Transverse colon (tissue), 4 donors: Measurements from ENCODE around the gene RAB3A.

Experiments used
- EP300 ChIP-seq: sonication (generic); formaldehyde crosslinking; IDR thresholded peaks from one replicate; pipeline ENCODE4 v1.6.1; 2017; ENCODE audit warnings: antibody characterized with exemption, low read depth
- POLR2AphosphoS5 ChIP-seq, 3 donors: sonication (generic); formaldehyde crosslinking; IDR thresholded peaks; one replicate each; pipeline ENCODE4 v1.6.1; 2016; ENCODE audit warnings: antibody characterized with exemption in 3 of 3
- TF ChIP-seq, protein P1 (sequence below), 5 experiments: fragments of 200-600 bp in 3 of 5; fragments of 450-650 bp in 2 of 5; sonication (generic) in 3 of 5; IDR thresholded peaks; 1 replicate in 2 of 5; 2 replicates in 3 of 5; pipeline ENCODE4 v1.5.1; 2016 to 2017; ENCODE audit warnings: antibody characterized with exemption in 5 of 5, inconsistent platforms in 3 of 5, mild to moderate bottlenecking in 2 of 5, moderate library complexity in 1 of 5

DNA sequence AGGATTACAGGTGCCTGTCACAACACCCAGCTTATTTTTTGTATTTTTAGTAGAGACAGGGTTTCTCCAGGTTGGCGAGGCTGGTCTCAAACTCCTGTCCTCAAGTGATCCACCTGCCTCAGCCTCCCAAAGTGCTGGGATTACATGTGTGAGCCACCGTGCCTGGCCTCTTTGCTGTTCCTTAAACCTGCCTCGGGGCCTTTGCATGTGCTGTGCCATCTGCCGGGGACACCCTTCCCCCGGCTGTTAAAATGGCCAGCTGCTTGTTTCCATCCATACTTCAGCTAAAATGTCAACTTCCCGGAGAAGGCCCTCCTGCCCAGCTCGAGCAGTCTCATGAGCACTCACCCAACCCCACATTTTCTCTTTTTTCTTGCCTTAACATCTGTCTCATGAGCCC lies 41.5 kb upstream of the RAB3A start:
- TF ChIP-seq, protein P1, sequence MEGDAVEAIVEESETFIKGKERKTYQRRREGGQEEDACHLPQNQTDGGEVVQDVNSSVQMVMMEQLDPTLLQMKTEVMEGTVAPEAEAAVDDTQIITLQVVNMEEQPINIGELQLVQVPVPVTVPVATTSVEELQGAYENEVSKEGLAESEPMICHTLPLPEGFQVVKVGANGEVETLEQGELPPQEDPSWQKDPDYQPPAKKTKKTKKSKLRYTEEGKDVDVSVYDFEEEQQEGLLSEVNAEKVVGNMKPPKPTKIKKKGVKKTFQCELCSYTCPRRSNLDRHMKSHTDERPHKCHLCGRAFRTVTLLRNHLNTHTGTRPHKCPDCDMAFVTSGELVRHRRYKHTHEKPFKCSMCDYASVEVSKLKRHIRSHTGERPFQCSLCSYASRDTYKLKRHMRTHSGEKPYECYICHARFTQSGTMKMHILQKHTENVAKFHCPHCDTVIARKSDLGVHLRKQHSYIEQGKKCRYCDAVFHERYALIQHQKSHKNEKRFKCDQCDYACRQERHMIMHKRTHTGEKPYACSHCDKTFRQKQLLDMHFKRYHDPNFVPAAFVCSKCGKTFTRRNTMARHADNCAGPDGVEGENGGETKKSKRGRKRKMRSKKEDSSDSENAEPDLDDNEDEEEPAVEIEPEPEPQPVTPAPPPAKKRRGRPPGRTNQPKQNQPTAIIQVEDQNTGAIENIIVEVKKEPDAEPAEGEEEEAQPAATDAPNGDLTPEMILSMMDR (IDR thresholded peaks at IDR 0.05) = no peak
- no peak for TF ChIP-seq POLR2AphosphoS5 (IDR thresholded peaks at IDR 0.05)
- no peak for TF ChIP-seq EP300
